HG03135 (cell line): ENCODE data around the gene HOXC5.

Source experiments
- ATAC-seq: cut with Tn5 transposase; IDR thresholded peaks from one replicate; pipeline ENCODE4 v1.9.1; 2021; ENCODE audit warnings: mild to moderate bottlenecking, moderate library complexity; ENCODE audit not compliant: unreplicated experiment

HOXC5 gene

DNA sequence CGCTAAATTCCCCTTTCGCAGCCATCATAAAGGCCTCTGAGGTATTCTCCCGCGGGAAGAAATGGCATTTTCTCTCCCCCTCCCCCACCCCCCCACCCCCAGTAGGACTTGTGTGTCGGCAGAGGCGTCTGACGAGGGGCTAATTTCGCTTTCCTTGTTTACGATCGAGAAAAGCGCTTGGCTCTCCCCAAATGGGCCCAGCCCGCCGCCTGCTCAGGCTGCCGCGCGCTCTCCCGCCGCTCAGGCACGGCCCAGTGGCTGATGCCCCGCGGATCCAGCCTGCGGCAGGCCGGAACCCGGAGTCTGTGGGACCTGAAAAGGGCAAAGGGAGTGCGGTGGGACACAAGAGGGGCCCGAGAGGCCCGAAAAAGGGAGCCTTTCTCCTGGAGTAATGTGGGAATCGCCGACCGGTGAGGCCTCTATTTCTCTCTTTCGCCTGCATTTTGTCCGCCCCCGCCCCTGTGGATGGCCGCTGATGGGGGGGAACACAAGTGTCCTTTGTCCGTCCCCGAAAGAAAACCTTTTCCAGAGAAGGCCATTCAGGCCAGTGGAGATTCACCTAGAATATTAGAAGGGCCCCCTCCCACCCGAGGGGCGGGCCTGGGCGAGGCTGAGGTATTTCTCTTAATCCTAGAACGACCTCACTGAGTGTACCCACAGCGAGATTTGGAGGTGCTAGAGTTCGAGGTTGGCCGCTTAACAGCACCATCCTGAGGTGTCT lies 13.6 kb upstream of the HOXC5 start:
- ATAC-seq, result no peak

DNA sequence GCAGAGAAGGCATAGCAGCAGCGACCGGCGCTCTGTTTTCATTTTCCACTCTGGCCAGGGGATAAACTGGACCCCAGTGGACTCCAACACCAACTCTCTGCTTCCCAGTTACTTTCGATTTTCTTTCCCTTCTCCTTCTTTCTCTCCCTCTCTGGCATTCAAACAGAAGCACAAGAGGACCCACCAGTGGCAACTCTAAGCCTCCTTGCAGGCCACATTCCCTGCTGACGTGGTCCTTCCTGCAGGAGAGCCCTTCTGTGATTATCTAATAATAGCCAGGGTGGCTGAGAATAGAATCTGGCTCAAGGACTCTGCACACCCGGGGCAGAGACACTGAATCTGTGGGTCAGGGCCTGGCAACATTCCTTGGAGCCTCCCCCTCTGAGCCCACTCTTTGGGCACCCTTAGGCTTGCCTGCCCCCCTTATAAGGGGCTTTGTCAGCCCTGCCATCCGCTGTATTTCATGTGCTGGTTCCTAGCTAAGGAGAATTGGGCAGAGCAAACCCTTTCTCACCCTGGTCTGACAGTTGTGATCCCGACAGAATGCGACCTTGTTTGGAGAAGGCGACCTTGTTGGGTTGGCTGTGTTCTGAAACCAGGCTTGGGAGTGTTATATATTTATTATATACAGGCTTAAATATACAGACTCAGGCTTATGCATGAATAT lies 12.8 kb upstream of the HOXC5 start:
- ATAC-seq, result no peak

DNA sequence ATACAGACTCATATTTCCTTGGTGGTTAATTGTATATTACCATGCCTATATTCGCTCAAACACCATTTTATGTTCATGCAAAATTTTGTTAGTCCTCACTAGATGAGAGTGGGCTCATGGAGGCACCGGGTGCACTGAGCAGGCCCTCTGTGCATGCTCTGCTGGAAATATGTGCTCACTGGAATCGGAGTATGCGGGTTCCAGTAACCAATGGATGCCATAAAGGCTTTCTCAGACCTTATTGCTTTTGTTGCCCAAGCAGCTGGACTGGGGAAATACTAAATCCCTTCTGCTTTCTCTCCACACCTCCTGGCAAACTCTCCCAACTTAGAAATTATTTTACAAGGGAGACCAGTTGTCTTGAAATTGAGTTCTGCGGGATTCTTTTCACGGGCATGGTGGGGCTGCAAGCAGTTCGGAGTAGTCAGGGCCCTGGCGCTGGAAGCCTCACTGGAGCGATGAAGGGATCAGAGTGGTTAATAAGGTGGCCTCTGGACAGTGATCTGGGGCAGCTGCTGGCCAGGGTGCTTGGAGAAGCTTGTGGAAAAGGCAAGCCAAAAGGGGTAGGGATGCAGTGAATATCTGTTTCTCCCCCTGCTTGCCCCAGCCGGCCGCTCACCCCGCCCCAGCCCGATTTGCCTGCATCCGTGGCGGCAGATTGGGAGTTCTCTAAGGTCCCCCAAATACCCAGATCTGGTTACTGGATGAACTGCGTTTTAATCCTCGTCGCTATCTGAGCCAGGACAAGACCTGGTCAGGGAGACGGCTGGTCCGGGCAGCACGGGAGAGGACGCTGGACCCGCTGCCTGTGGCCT lies 12.1 kb upstream of the HOXC5 start:
- ATAC-seq, result no peak

DNA sequence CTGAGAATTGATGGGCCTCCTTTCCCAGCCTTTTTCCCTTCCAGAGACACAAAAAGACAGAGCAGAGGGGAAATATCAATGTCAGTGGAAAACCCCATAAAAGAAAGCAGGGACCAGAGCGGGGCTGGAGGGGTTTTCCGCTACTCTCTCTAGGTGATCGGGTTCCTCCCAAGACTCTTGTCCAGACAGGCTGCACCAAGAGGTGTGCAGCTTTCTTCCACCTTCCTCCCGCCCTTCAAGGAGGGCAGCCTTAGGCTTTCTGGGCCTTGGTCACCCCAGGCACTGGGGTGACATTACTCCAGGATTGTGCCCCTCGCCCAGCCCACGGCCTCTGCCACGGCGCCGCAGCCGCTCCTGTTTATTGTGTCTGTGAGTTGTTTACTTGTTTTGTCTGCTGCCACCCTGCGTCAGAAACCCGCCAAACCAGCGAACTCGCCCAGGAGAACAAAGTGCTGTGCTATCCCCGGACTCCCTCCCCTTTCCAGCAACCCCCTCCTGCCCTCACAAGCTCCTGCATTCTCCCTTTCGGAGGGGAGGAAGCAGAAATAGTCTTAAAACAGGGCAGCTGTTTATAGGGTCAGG lies 11.3 kb upstream of the HOXC5 start:
- no peak for ATAC-seq

DNA sequence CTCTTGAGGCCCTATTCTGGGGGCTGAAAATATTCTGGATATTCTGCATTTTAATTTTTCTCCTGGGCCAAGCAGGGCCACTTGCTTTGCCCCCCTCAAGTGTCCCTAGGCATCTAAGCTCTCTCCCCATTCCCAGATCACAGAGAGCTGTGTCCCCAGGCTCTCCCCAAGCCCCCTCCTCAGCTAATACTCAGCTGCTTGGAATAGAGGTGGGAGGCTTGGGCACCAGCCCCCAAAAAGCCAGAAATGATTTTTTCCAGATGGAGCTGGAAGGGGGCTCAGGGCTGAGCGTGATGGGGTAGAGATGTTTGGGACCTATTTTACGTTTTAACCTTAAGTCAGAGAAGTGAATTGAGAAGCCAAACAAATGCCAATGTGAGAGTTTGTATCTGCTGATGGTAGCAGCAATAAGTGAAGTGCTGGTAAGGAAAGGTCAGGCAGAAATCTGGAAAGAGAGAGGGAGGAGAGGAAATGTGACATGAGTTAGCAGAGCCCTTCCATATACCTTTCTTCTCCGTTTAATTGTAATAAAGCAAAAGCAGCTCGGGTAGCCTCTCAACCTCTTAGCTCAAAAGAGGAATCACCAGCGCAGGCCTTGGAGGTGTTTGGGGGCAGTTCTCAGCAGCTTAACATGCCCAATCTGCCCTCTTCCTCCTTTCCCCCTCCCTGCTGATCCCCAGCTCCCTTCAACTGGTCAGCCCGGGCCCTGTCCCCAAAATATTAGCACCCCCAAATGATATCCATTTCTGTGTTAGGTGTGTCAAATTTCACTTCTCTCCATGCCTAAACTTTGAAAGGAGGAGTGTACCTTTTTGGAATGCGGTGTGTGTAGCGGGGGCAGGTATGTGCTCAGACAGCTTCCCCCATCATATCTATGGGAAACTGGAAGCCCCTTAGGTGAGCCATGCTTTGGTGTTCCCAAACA lies 9.6 kb upstream of the HOXC5 start:
- ATAC-seq, result no peak

DNA sequence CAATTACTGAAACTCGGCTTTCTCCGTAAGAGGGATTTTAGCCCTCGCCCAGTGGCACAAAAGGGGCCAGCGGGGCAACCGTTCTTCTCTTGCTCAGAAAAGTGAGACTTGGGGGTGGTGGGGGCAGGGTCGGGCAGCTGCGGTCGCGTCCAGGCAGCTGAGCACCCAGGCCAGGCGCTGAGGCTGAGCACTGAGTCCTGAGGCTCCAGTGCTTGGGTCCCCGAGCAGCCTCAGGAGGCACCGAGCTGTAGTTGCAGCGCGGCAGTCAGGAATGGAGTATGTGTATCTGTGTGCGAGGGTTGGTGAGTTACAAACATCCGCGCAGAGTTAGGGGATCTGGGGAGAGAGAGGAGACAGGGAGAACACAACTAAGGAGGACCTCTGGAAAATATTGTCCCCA lies 8.7 kb upstream of the HOXC5 start:
- no peak for ATAC-seq

DNA sequence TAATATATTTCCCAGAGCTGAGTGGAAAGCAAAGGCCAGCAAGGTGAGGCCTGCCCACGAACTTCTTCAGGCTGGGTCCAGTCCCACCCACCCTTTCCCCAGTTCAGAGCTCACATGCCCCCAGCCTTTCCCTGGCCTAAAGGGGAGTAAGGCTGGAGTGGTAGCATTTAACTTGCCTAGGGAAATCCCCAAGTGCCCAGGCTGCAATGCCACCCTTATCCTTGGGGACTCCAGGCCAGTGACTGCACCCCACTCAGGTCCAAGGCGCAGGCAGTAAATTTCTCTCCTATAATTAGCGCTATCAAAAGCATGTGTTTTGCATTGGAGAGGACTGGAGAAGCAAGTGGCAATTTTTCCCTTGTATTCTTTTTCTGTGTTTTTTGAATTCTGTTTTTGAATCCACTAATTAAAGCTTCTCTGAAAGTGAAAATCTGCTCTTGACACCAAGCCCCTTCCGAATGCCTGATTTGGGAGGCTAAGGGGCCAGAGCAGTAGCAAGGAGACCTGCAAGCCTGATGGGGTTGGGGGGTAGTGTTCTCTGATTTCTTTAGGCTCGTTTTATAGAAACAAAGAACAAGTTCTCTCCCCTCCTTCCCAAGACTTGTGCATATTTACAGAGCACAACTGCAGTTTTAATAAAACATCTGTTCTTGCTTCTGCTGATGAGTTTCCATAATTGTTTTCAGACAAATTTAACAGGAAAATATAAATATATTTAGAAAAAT lies 8.1 kb upstream of the HOXC5 start:
- no peak for ATAC-seq

DNA sequence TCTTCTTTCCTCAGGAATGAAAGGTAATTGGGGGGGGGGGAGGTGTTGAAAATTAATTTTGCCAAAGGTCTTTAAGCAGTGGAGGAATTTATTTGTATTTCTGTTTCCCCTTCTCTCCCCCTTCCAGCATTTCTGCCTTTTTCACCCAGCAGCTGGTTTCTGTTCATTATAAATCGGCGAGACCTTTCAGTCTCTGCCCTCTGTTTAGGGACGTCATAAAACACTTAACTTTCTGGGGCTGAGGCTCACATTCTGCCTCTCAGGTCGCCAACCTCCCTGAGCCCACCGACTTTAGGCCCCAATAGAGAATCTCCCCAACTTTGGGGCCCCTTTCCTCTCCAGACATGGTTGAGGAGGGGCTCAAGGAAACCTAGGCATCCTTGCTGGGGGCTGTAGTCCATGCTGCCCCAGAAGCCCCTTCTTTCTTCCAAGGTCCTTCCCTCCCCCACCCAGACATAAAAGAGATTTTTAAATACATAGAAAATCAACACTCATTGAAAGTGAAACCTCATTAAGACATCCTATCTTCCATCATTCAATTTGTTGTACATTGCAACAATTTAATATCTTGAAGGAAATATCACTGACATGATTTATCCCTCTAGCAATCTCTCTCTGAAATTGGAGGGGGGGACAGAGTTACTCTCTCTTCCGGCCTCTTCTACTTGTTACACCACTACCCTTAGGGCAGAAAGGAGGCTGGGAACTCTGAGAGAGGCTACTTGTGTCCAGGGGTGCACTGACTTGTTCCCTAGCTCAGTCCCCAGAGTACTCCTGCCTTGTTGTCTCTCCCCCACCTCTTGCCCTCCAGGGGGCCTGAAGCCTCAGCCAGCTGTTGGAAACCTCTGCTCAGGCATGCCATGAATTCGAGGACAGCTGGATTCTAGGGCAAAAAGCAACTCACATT lies 7.1 kb upstream of the HOXC5 start:
- no peak for ATAC-seq

DNA sequence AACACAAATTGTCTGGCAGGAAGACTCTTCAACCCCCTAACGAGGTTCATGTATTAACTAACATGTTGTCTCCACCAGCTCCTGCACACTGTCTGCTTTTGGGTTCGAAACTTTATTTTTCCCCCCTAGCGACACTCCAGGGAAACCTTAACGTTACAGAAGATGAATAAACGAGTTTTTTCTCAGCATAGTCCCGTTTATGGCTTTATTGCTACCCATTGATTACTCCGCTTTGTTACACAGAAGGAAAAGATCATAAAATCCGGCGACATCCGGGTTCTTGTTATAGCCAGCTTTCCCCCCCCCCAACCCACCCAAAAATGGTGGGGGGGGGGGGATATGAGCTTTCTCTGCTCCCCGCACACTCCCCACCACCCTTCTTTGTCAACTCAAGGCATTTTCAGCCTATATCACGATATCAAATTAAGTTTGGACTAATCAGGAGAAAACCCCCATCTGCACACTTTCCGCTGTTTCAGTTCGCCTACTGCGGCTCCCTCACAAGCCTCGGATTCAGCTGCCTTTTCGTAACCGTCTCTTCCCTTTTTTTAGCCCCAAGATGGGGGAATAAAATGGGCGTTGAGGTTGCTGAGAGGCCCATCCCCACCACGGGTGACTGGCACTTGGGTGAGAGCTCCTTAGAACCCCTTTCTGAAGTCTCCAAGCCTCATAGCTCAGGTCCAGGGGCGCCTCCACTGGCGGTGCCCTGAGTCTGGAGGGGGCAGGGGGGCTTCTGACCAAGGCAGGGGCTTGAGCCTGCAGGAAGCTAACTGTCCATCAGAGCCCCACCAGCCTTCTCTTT lies 6.0 kb upstream of the HOXC5 start:
- ATAC-seq, result no peak

DNA sequence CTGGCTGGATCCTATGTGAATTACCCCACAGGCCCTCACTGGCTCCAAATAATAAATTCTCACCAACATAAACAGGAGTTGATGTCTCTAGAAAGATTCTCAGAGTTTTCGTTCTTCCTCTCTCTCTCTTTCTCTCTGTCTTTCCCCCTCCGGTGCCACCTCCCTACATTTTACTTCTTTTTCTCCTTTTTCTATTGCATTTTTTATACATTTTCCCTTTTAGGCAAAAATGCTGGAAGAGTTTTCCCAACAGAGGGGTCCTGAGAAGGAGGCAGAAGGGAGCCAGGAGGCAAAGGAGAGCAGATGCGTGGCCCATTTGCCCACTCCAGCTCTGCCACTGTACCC lies 5.4 kb upstream of the HOXC5 start:
- no peak for ATAC-seq

DNA sequence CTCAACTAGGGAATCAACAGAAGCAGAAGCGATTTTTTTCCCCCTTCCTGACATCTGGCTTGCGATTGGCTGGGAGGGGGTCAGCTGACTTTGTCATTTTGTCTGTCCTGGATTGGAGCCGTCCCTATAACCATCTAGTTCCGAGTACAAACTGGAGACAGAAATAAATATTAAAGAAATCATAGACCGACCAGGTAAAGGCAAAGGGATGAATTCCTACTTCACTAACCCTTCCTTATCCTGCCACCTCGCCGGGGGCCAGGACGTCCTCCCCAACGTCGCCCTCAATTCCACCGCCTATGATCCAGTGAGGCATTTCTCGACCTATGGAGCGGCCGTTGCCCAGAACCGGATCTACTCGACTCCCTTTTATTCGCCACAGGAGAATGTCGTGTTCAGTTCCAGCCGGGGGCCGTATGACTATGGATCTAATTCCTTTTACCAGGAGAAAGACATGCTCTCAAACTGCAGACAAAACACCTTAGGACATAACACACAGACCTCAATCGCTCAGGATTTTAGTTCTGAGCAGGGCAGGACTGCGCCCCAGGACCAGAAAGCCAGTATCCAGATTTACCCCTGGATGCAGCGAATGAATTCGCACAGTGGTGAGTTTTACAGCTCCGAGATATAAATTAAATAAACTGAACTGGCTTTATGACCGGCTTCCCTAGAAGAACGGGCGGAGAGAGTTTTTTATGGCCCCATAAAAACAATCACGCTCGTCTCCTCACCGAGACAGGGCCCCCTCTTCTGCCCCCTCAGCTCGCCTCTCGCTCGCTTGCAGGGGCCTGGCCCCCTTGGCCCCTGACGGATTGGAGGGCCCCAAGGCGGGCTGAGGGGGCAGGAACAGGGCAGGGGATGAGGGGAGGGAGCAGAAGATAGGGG lies 4.3 kb upstream of the HOXC5 start, which contains the start of gene HOXC6:
Gene HOXC6 (plus strand): TSS at position 127 of the 888 bp plus-strand sequence. CDS start 82 bp downstream, at position 209.
- no peak for ATAC-seq

DNA sequence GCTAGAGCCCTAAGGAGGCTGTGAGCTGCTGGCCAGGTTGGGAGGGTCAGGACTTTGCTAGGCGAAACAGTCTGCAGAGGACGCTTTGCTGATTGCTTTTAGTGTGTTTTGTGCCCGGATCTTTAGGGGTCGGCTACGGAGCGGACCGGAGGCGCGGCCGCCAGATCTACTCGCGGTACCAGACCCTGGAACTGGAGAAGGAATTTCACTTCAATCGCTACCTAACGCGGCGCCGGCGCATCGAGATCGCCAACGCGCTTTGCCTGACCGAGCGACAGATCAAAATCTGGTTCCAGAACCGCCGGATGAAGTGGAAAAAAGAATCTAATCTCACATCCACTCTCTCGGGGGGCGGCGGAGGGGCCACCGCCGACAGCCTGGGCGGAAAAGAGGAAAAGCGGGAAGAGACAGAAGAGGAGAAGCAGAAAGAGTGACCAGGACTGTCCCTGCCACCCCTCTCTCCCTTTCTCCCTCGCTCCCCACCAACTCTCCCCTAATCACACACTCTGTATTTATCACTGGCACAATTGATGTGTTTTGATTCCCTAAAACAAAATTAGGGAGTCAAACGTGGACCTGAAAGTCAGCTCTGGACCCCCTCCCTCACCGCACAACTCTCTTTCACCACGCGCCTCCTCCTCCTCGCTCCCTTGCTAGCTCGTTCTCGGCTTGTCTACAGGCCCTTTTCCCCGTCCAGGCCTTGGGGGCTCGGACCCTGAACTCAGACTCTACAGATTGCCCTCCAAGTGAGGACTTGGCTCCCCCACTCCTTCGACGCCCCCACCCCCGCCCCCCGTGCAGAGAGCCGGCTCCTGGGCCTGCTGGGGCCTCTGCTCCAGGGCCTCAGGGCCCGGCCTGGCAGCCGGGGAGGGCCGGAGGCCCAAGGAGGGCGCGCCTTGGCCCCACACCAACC lies 3.1 kb upstream of the HOXC5 start:
- ATAC-seq, result no peak

DNA sequence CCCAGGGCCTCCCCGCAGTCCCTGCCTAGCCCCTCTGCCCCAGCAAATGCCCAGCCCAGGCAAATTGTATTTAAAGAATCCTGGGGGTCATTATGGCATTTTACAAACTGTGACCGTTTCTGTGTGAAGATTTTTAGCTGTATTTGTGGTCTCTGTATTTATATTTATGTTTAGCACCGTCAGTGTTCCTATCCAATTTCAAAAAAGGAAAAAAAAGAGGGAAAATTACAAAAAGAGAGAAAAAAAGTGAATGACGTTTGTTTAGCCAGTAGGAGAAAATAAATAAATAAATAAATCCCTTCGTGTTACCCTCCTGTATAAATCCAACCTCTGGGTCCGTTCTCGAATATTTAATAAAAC lies 2.4 kb upstream of the HOXC5 start:
- no peak for ATAC-seq

DNA sequence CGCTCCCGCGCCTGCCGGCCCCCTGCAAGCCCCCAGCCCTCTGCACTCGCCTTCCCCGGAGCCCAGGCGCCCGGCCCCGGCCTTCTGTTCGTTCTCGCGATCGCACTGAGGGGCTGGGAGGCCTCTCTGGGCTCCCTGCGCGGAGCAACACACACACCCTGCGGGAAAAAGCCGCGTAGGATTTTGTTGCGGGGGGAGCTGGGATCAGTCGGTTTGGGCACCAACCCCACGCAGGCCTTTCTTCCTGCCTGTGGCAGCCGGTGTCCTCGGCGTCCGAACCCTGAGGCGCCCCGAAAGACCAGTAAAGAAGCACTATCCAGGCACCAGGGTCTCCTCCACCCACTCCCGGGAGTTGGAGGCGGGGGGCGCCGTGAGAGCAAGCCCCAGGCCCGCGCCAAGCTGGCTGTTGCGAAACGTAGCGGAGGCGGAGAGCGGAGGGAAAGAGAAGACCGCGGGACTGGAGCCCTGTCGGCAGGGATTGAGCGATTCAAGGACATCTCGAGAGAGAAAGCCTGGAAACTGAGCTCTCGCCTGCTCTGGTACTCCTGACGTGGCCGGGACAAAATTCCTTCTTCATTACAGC lies 1.9 kb upstream of the HOXC5 start:
- no peak for ATAC-seq

DNA sequence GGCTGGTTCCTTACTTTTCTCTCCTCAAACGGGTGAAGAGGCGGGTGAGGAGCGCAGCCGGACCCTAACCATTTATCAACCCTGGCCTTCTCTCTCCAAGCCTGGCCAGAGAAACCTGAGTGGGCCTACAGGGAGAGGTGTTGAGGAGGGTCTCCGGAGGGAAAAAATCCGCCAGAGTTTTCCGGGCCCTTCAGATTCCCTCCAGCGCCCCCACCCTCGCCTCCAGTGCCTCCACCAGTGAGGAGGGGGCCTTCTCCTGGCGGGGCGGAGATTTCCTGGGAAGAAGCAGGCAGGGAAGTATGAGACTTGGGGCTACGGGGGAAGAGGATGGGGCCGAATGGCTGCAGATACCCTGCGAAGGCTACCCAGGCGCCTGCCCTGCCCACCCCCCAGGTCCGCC lies 1.4 kb upstream of the HOXC5 start:
- no peak for ATAC-seq
